ENCODE measurements around the gene SHANK3.

Gene SHANK3

DNA sequence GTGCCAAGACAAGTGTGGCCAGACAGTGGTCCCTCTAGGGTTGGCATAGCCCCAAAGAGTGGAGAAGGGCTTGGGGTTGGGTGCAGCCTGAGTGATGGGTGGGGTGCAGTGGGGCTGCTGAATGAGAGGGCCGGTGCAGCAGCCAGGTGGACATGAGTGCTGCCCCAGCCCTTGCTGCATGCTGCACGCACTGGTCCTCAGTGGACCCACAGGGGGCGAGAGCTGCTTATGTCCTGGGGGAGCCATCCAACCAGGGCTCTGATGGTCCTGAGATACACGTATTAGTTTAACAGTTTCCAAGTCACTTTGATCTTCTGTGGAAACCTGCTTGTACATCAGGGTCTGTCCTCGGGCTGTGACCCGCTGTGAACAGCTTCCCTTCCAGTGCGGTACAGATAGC is 41.5 kb downstream of the SHANK3 start:
- H3K4me3 ChIP-seq (ENCODE audit: low read length) = no peak overlapping the region
- no peak for TF ChIP-seq ZNF274 (IDR thresholded peaks at IDR 0.05; ENCODE audit: low read depth, low read length)

GRCh38 chr22:50714631-50715179 is 42.1 kb downstream of the SHANK3 start:
- no peak overlapping the region for H3K4me3 ChIP-seq (ENCODE audit: low read length)
- TF ChIP-seq ZNF274 (IDR thresholded peaks at IDR 0.05; ENCODE audit: low read depth, low read length) = no peak

DNA sequence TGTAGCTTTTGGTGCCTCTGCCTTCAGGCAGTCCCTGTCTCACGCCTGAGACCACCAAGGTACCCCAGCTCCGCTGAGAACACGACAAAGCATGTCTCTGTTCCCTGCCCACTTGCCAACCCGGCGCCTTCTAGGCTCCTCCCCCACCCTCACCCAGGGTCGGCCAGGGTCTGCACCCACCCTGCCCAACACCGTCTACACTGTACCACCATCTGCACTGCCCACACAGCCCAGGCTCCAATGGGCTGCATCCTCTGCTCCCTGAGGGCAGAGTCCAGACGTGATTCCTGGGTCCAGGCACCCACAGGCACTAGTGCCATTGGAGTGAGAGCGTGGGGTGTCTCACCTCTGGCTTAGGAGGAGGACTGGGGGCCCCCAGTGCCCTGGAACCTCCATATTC is 42.6 kb downstream of the SHANK3 start:
- no peak for TF ChIP-seq ZNF274 (IDR thresholded peaks at IDR 0.05; ENCODE audit: low read depth, low read length)

DNA sequence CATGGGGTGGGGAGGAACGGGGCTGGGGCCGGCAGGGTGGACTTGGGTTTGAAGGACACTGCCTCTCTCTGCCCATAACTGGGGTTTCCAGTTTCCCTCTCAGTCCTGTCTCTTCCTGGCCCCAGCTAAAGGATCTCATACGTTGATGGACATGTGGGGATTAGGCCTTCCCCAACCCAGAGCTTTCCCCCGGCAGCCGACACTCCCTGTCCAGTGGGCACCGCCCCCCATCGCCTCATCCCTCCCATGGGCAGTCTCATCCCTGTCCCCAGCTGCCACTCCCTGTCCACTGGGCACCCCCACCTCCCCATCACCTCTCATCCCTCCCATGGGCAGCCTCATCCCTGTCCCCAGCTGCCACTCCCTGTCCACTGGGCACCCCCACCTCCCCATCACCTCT is 43.2 kb downstream of the SHANK3 start:
- no peak for TF ChIP-seq ZNF274 (IDR thresholded peaks at IDR 0.05; ENCODE audit: low read depth, low read length)
- H3K4me3 ChIP-seq (ENCODE audit: low read length) = no peak overlapping the region

More for the DNA sequence above, 42.6 kb downstream of the SHANK3 start:
- no peak overlapping the region for H3K4me3 ChIP-seq (ENCODE audit: low read length)

GRCh38 chr22:50716290-50717024 is 43.8 kb downstream of the SHANK3 start:
- no peak for TF ChIP-seq ZNF274 (IDR thresholded peaks at IDR 0.05; ENCODE audit: low read depth, low read length)
- H3K4me3 ChIP-seq (ENCODE audit: low read length) = no peak overlapping the region

DNA sequence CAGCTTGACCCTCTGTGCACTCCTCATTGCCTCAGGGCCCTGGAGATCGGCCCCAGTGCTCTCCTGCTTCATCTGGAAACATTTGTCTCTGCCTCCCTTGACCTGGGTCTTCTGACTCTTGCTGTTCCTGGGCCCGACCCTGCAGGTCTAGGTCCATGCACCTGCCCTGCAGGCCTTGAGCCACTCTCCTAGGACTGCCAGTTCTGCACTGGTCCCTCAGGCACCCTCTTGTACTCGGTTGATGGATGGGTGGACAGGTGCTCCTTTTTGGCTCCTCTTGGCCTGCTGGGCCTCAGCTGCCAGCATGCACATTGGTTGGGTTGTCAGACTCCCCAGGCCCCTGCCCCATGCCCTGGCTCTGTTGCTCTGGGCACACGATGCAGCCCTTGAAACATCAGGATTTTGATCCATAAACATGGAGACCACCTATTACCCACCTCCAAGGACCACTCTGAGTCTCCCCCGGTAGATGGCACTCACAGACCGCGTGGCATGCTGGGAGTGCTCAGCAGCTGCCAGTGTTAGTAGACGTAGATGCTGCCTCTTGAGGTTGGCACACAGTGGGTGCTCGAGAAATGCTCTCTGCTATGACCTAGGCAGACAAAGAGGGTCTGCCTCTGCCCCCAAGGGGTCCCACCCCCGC is 45.2 kb downstream of the SHANK3 start:
- TF ChIP-seq ZNF274 (IDR thresholded peaks at IDR 0.05; ENCODE audit: low read depth, low read length) = no peak
- no peak overlapping the region for H3K4me3 ChIP-seq (ENCODE audit: low read length)

GRCh38 chr22:50718352-50718709 is 45.7 kb downstream of the SHANK3 start:
- no peak for TF ChIP-seq ZNF274 (IDR thresholded peaks at IDR 0.05; ENCODE audit: low read depth, low read length)
- H3K4me3 ChIP-seq (ENCODE audit: low read length) = no peak overlapping the region

- H3K4me3 ChIP-seq (ENCODE audit: low read length) = no peak overlapping the region
- TF ChIP-seq ZNF274 (IDR thresholded peaks at IDR 0.05; ENCODE audit: low read depth, low read length) = no peak
Observed at GRCh38 chr22:50719814-50720300, 47.2 kb downstream of the SHANK3 start.

DNA sequence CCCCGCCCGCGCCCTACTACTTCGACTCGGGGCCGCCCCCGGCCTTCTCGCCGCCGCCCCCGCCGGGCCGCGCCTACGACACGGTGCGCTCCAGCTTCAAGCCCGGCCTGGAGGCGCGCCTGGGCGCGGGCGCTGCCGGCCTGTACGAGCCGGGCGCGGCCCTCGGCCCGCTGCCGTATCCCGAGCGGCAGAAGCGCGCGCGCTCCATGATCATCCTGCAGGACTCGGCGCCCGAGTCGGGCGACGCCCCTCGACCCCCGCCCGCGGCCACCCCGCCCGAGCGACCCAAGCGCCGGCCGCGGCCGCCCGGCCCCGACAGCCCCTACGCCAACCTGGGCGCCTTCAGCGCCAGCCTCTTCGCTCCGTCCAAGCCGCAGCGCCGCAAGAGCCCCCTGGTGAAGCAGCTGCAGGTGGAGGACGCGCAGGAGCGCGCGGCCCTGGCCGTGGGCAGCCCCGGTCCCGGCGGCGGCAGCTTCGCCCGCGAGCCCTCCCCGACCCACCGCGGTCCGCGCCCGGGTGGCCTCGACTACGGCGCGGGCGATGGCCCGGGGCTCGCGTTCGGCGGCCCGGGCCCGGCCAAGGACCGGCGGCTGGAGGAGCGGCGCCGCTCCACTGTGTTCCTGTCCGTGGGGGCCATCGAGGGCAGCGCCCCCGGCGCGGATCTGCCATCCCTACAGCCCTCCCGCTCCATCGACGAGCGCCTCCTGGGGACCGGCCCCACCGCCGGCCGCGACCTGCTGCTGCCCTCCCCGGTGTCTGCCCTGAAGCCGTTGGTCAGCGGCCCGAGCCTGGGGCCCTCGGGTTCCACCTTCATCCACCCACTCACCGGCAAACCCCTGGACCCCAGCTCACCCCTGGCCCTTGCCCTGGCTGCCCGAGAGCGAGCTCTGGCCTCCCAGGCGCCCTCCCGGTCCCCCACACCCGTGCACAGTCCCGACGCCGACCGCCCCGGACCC is 48.0 kb downstream of the SHANK3 start:
- H3K4me3 ChIP-seq (ENCODE audit: low read length) = no peak overlapping the region
- TF ChIP-seq ZNF274 (IDR thresholded peaks at IDR 0.05; ENCODE audit: low read depth, low read length) = no peak

- no peak for TF ChIP-seq ZNF274 (IDR thresholded peaks at IDR 0.05; ENCODE audit: low read depth, low read length)
- no peak overlapping the region for H3K4me3 ChIP-seq (ENCODE audit: low read length)
Observed at GRCh38 chr22:50721257-50721844, 48.7 kb downstream of the SHANK3 start.

- TF ChIP-seq ZNF274 (IDR thresholded peaks at IDR 0.05; ENCODE audit: low read depth, low read length) = no peak
- no peak overlapping the region for H3K4me3 ChIP-seq (ENCODE audit: low read length)
Observed at GRCh38 chr22:50722048-50722701, 49.6 kb downstream of the SHANK3 start.
